Epithelial cell of proximal tubule (primary cell): ENCODE measurements around the gene RNF148. TPM values are rescaled to one million over a fixed set of nuclear protein-coding genes. Genes with fewer than 3 reads are reported as not detected.

Experiments used
- DNase-seq: peaks from one replicate; pipeline ENCODE4 v3.0.0-alpha.2; 2011; ENCODE audit warnings: low read depth
- H3K4me3 ChIP-seq: 2 replicates; pipeline ENCODE4 v1.5.1; 2011; ENCODE audit warnings: low read depth, mild to moderate bottlenecking, low read length
- total RNA-seq: library from RNA; depleted of rRNA; stranded (reverse); fragments of >200 nt; gene quantifications from 2 replicates; pipeline ENCODE4 v1.2.3, GENCODE V29; 2015
- TF ChIP-seq, protein P1 (sequence below): conservative IDR thresholded peaks from 2 replicates; pipeline ENCODE4 v1.5.1; 2012; ENCODE audit warnings: low read depth, mild to moderate bottlenecking, low read length

RNF148 gene
- total RNA-seq, 1 donor from 2014 or later, result 2.2 TPM

DNA sequence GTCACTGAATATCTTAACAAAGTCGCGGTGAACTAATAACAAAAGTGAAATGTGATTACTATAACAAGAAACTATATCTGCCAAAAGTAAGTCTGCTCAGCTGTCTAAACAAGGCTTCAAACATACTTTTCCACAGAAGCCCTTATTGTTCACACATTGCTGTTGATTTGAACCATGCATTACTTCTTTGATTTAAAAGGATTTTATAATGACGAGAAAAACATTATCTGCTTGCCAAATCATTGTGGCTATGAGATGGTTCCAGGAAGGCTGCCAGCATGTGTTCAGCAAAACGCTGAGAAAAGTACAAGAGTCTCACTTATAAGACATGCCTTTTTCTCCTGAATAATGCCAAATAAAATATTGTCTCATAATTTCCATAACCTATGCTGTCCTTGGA is 28.2 kb downstream of the RNF148 start:
- H3K4me3 ChIP-seq, result no peak overlapping the region
- TF ChIP-seq, protein P1, sequence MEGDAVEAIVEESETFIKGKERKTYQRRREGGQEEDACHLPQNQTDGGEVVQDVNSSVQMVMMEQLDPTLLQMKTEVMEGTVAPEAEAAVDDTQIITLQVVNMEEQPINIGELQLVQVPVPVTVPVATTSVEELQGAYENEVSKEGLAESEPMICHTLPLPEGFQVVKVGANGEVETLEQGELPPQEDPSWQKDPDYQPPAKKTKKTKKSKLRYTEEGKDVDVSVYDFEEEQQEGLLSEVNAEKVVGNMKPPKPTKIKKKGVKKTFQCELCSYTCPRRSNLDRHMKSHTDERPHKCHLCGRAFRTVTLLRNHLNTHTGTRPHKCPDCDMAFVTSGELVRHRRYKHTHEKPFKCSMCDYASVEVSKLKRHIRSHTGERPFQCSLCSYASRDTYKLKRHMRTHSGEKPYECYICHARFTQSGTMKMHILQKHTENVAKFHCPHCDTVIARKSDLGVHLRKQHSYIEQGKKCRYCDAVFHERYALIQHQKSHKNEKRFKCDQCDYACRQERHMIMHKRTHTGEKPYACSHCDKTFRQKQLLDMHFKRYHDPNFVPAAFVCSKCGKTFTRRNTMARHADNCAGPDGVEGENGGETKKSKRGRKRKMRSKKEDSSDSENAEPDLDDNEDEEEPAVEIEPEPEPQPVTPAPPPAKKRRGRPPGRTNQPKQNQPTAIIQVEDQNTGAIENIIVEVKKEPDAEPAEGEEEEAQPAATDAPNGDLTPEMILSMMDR, result no peak
- DNase-seq, result no peak

- no peak overlapping the region for H3K4me3 ChIP-seq
- TF ChIP-seq, protein P1, result no peak
- no peak for DNase-seq
Observed at GRCh38 chr7:122673951-122674350, 28.8 kb downstream of the RNF148 start.

- DNase-seq, result no peak
- TF ChIP-seq, protein P1, result no peak
- no peak overlapping the region for H3K4me3 ChIP-seq
Observed at GRCh38 chr7:122672536-122672935, 30.2 kb downstream of the RNF148 start.

DNA sequence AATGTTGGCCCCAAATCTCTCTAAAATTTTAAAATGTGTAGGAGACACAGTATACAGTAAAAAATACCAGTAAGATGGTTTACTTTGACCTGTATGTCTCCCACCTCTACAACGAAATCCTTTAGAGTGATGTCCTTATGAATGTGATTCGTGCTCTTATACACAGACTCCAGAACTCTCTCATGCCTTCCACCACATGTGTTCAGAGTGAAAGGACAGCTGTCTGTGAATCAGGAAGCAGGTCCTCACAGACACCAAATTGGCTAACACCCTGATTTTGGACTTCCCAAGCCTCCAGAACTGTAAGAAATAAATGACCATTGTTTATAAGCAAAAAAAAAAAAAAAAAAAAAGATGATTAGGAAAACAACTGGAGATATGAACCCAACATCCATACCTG is 39.0 kb downstream of the RNF148 start:
- no peak overlapping the region for H3K4me3 ChIP-seq
- TF ChIP-seq, protein P1, result no peak
- no peak for DNase-seq

- TF ChIP-seq, protein P1, result no peak
- H3K4me3 ChIP-seq, result no peak overlapping the region
- DNase-seq, result no peak
Observed at GRCh38 chr7:122658856-122659255, 43.9 kb downstream of the RNF148 start.

DNA sequence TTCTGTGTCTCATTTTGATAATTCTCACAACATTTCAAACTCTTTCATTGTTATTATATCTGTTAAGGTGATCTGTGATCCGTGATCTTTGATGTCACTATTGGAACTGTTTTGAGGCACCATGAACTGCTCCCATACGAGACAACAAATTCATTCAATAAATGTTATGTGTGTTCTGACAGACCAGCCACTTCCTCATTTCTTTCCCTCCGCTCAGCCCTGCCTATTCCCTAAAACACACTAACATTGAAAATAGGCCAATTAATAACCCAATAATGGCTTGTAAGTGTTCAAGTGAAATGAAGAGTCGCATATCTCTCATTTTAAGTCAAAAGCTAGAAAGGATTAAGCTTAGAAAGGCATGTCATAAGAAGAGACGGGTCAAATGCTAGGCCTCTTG is 49.0 kb downstream of the RNF148 start:
- DNase-seq, result no peak
- TF ChIP-seq, protein P1, result no peak
- no peak overlapping the region for H3K4me3 ChIP-seq

DNA sequence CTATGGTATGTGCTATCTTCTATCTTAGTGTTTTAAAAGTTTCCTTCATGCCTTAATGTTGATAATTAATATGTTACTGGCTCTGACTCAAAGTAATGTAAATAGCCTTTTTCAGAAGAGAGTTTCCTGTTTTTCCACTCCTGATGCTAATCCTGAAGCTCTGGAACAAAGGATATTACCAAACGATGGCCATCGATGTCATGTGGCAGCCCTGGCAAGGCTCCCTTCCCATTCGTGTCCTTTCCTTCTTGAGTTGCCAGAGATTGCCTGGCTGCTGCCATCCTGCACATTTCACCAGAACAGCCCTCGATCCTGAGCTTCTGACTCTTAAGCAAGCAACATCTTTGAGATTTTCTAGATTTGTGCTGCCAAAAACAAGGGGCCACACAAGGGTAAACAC is 49.8 kb downstream of the RNF148 start:
- no peak for DNase-seq
- no peak overlapping the region for H3K4me3 ChIP-seq
- TF ChIP-seq, protein P1, result no peak
